ENCODE results near the gene TRIAP1. TPM values are rescaled to one million over a fixed set of nuclear protein-coding genes. Genes with fewer than 3 reads are reported as not detected.
"Not testable (repeated sequence)": the region's sequence is repeated elsewhere in the genome, so short reads cannot be mapped to it uniquely, and the experiment has no call there.

The TRIAP1 gene
- total RNA-seq, 1 donor from 2014 or later, result 26.3 TPM

DNA sequence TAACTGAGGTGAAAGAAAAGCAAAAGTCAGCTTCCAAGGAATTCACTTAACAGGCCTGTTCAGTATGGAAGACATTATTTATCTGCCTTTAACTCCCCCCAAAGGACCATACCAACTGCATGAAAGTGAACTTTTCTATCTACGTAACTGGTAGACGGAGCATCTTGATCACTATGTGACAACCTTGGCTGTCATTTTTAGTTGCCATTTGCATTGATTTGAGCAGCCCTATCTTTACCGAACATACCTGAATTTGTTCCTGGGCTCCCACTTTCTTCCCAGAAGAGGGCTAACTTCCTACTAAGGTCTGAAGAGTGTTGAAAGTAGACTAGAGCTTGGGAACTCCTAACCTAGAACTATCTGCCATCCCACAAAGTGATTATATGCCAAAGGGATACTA lies 14.0 kb upstream of the TRIAP1 start:
- H3K4me3 Mint-ChIP-seq (ENCODE audit: unreplicated experiment), result no peak overlapping the region
- H3K36me3 Mint-ChIP-seq (ENCODE audit: low read depth), result peaks cover 31% of the 10 kb centered on the region
- H3K27me3 Mint-ChIP-seq (ENCODE audit: low read depth), result no peaks in the 10 kb centered on the region
- no peaks in the 10 kb centered on the region for H3K4me1 Mint-ChIP-seq (ENCODE audit: low read depth)
- no peak overlapping the region for H3K27ac Mint-ChIP-seq (ENCODE audit: unreplicated experiment)
- no peak for DNase-seq (ENCODE audit: low spot score)
- no peak for TF ChIP-seq CTCF (IDR thresholded peaks at IDR 0.05)
- H3K9me3 Mint-ChIP-seq (ENCODE audit: low read depth), result no peaks in the 10 kb centered on the region

DNA sequence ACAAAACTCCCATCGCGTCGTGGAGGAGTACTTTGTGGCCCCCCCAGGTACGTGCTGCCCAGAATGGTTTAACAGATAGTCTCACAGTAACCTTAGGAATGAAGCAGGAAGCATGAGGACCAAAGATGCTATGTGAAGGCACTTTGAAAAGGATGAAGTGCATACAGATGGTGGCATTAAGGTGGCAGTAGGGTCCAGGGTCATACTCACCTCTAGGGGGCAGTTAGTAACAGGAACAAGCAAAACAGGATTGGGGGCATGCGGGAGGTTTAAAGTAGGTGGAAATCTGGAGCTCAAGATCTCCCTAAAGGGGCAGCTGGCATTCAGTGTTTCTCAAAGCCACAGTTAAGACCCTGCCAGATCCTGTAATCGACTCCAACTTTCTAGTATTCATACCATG lies 10.9 kb upstream of the TRIAP1 start:
- no peak overlapping the region for H3K27ac Mint-ChIP-seq (ENCODE audit: unreplicated experiment)
- no peaks in the 10 kb centered on the region for H3K27me3 Mint-ChIP-seq (ENCODE audit: low read depth)
- DNase-seq (ENCODE audit: low spot score), result no peak
- no peaks in the 10 kb centered on the region for H3K4me1 Mint-ChIP-seq (ENCODE audit: low read depth)
- peaks cover 23% of the 10 kb centered on the region for H3K36me3 Mint-ChIP-seq (ENCODE audit: low read depth)
- H3K9me3 Mint-ChIP-seq (ENCODE audit: low read depth), result no peaks in the 10 kb centered on the region
- peak; percentile 54 for TF ChIP-seq CTCF (IDR thresholded peaks at IDR 0.05)
- no peak overlapping the region for H3K4me3 Mint-ChIP-seq (ENCODE audit: unreplicated experiment)

DNA sequence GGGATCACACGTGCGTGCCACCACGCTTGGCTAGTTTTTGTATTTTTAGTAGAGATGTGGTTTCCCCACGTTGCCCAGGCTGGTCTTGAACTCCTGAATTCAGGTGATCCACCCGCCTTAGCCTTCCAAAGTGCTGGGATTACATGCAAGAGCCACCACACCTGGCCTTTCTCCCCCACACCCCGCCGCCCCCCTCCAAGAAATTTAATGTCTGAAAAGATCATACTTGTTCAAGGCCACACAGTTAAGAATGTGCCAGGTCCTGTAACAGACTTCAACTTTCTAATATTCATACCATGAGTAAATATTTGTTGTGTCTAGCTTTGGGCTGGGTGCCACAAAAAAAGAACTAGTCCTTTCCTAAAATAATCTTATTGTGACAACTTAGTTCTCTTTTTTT lies 9.1 kb upstream of the TRIAP1 start:
- H3K4me3 Mint-ChIP-seq (ENCODE audit: unreplicated experiment), result no peak overlapping the region
- H3K27ac Mint-ChIP-seq (ENCODE audit: unreplicated experiment), result no peak overlapping the region
- H3K27me3 Mint-ChIP-seq (ENCODE audit: low read depth), result no peaks in the 10 kb centered on the region
- peaks cover 20% of the 10 kb centered on the region for H3K36me3 Mint-ChIP-seq (ENCODE audit: low read depth)
- DNase-seq (ENCODE audit: low spot score), result no peak
- no peaks in the 10 kb centered on the region for H3K4me1 Mint-ChIP-seq (ENCODE audit: low read depth)
- no peaks in the 10 kb centered on the region for H3K9me3 Mint-ChIP-seq (ENCODE audit: low read depth)
- no peak for TF ChIP-seq CTCF (IDR thresholded peaks at IDR 0.05)

DNA sequence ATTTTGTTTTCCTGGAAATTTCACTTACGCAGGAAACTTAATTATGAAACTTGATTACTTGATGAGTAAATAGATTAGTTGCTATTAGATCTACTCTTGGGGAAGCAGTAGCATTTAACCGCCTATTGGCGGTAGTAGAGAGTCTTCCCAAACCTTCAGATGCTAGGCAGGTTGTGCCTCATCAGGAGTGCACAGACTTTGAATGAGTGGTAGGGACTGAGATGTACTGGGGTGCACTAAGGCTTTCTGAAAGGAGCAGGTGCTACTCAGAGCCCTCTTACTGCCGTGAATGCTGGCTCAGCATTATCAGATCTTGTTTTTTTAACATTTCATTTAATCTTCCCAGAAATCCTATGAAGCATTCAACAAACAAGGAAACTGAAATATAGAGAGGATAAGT lies 7.8 kb upstream of the TRIAP1 start:
- DNase-seq (ENCODE audit: low spot score), result no peak
- H3K27ac Mint-ChIP-seq (ENCODE audit: unreplicated experiment), result no peak overlapping the region
- TF ChIP-seq CTCF (IDR thresholded peaks at IDR 0.05), result peak; percentile 77
- H3K4me1 Mint-ChIP-seq (ENCODE audit: low read depth), result peaks cover 4% of the 10 kb centered on the region
- H3K27me3 Mint-ChIP-seq (ENCODE audit: low read depth), result no peaks in the 10 kb centered on the region
- H3K4me3 Mint-ChIP-seq (ENCODE audit: unreplicated experiment), result no peak overlapping the region
- no peaks in the 10 kb centered on the region for H3K9me3 Mint-ChIP-seq (ENCODE audit: low read depth)
- H3K36me3 Mint-ChIP-seq (ENCODE audit: low read depth), result peaks cover 19% of the 10 kb centered on the region

DNA sequence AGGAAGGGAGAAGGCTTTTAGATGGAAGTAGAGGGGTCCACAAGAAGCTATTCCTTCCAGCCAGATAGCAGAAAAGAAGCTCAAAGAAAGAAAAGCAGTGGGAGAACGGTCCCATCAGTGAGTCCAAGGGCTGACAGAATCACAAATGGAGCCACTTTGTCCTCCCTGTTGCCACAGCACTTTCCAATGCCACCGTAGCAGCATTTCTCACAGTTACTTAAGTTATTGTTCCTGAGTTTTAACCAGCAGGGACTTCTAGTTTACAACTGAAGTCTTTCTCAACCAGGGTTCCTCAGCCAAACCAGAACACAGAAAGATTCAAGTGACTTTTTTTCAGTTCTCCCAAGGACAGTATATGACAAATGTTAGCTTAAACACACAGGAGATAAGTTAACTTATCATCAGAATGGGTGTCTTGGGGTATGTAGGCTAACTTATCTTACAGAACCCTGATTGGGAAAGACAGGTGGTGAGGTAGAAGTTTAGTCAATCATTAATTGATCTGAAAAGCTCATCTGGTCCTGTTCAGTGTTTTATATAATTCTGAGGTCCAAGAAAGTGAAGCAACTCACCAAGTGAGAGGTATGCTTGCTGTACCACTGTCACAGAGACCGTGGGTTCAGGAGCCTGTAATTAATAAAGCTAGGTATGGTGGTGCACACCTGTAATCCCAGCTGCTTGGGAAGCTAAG lies 7.0 kb upstream of the TRIAP1 start:
- Mint-ChIP-seq H3K27ac (ENCODE audit: unreplicated experiment) (no peak overlapping the region), H3K4me3 (ENCODE audit: unreplicated experiment) (no peak overlapping the region), H3K9me3 (ENCODE audit: low read depth) (no peaks in the 10 kb centered on the region), H3K4me1 (ENCODE audit: low read depth) (peaks cover 5% of the 10 kb centered on the region), H3K27me3 (ENCODE audit: low read depth) (no peaks in the 10 kb centered on the region), H3K36me3 (ENCODE audit: low read depth) (peaks cover 17% of the 10 kb centered on the region)
- DNase-seq (ENCODE audit: low spot score), result no peak
- TF ChIP-seq CTCF (IDR thresholded peaks at IDR 0.05), result no peak

- H3K4me3 Mint-ChIP-seq (ENCODE audit: unreplicated experiment); H3K27ac Mint-ChIP-seq (ENCODE audit: unreplicated experiment); H3K9me3 Mint-ChIP-seq (ENCODE audit: low read depth); DNase-seq (ENCODE audit: low spot score); H3K27me3 Mint-ChIP-seq (ENCODE audit: low read depth): not testable (repeated sequence)
- Mint-ChIP-seq H3K4me1 (ENCODE audit: low read depth) (peaks cover 10% of the 10 kb centered on the region), H3K36me3 (ENCODE audit: low read depth) (peaks cover 17% of the 10 kb centered on the region)
Measured at GRCh38 chr12:120452524-120452923, 6.3 kb upstream of the TRIAP1 start.
